Measurements from ENCODE around the gene ZNF175. TPM values are rescaled to one million over a fixed set of nuclear protein-coding genes. Genes with fewer than 3 reads are reported as not detected.

The ZNF175 gene
- total and polyA plus RNA-seq, 9 of the 15 experiments (the other 6 are each of a cell fraction or from before 2014, with no cell fraction given), result 3.7 to 37.9 (median 14.0) TPM

GRCh38 chr19:51552996-51553725, 17.9 kb upstream of the ZNF175 start (continued):
- TF ChIP-seq MGA (IDR thresholded peaks at IDR 0.05) (no peak; the same call in 1 of the 2 replicates), ZNF518B (CRISPR knock-in tag; IDR thresholded peaks at IDR 0.05) (no peak), HES1 (IDR thresholded peaks at IDR 0.05; ENCODE audit: low read depth) (no peak; the same call in 1 of the 2 replicates), XRCC4 (IDR thresholded peaks at IDR 0.05; ENCODE audit: extremely low read depth, insufficient read depth, insufficient read length) (no peak), PHB2 (IDR thresholded peaks at IDR 0.05; ENCODE audit: low read depth) (no peak), DMBX1 (CRISPR knock-in tag; IDR thresholded peaks at IDR 0.05; ENCODE audit: borderline replicate concordance) (peak; percentile 80), TAF7 (tag; IDR thresholded peaks at IDR 0.05) (no peak), GTF2F1 (IDR thresholded peaks at IDR 0.05; ENCODE audit: low read depth, low read length) (0 out of 2 replicates have a peak, but pooled peaks have one; percentile 44), ZKSCAN8 (CRISPR knock-in tag; IDR thresholded peaks at IDR 0.05) (no peak), FOSL1 (tag; conservative IDR thresholded peaks at IDR 0.05) (peak; percentile 68), RFX5 (IDR thresholded peaks at IDR 0.05; ENCODE audit: low read depth, low read length) (no peak), ZNF232 (CRISPR knock-in tag; IDR thresholded peaks at IDR 0.05) (peak; percentile 87), ZBED1 (IDR thresholded peaks at IDR 0.05) (no peak)

All from K562 (cell line).